Muscle of leg (tissue), 11 donors: ENCODE measurements around the gene CD3D. TPM values are rescaled to one million over a fixed set of nuclear protein-coding genes. Genes with fewer than 3 reads are reported as not detected.

Experiments
- DNase-seq: peaks from one replicate; pipeline ENCODE4 v3.0.0; 2013
- H3K27ac ChIP-seq: one replicate; pipeline ENCODE4 v1.5.1; 2013; ENCODE audit warnings: mild to moderate bottlenecking, low read length, control low read depth
- H3K27me3 ChIP-seq: one replicate; pipeline ENCODE4 v1.6.1; 2013; ENCODE audit warnings: low read length; ENCODE audit not compliant: control insufficient read depth, insufficient read depth
- H3K36me3 ChIP-seq: one replicate; pipeline ENCODE4 v1.6.1; 2013; ENCODE audit warnings: low read length; ENCODE audit not compliant: control insufficient read depth, insufficient read depth
- H3K4me1 ChIP-seq: one replicate; pipeline ENCODE4 v1.6.1; 2013; ENCODE audit warnings: low read length; ENCODE audit not compliant: control insufficient read depth, insufficient read depth
- H3K4me3 ChIP-seq: one replicate; pipeline ENCODE4 v1.5.1; 2013; ENCODE audit warnings: low read length, control low read depth
- H3K9me3 ChIP-seq: replicated peaks from 2 replicates; pipeline ENCODE4 v1.6.1; 2013; ENCODE audit warnings: low read depth, low read length; ENCODE audit not compliant: control insufficient read depth
- WGBS: methylation state at CpG from one replicate; pipeline ENCODE4 v1.1.5; 2013; ENCODE audit warnings: missing lambda C conversion rate; ENCODE audit not compliant: insufficient coverage; 5-methylcytosine and 5-hydroxymethylcytosine counted together
- polyA plus RNA-seq, 8 donors: library from polyadenylated mRNA; unstranded; fragments of 120-200 nt; gene quantifications; one replicate each; pipeline versions ENCODE4 v1.2.1 to v1.2.3, GENCODE V29; 2013; ENCODE audit warnings: inconsistent platforms in 1 of 8, low replicate concordance in 1 of 8; ENCODE audit not compliant: insufficient read length in 8 of 8, insufficient read depth in 1 of 8
- total RNA-seq: library from RNA; stranded (reverse); fragments of 120-200 nt; gene quantifications from one replicate; pipeline ENCODE4 v1.2.4, GENCODE V29; 2013

CD3D gene
- total and polyA plus RNA-seq, 9 donors, result 0.18 to 0.74 (median 0.29) TPM; not detected in 4

GRCh38 chr11:118341261-118341660 lies 1.2 kb downstream of the CD3D start:
- DNase-seq, result no peak
- Histone ChIP-seq H3K36me3 (no peaks in the 10 kb centered on the region), H3K4me1 (peaks cover 2% of the 10 kb centered on the region), H3K4me3 (no peak overlapping the region), H3K9me3 (no peaks in the 10 kb centered on the region), H3K27me3 (peaks cover 8% of the 10 kb centered on the region), H3K27ac (no peak overlapping the region)
- WGBS, result 85% methylated on average over 3 of the region's 3 CpGs

DNA sequence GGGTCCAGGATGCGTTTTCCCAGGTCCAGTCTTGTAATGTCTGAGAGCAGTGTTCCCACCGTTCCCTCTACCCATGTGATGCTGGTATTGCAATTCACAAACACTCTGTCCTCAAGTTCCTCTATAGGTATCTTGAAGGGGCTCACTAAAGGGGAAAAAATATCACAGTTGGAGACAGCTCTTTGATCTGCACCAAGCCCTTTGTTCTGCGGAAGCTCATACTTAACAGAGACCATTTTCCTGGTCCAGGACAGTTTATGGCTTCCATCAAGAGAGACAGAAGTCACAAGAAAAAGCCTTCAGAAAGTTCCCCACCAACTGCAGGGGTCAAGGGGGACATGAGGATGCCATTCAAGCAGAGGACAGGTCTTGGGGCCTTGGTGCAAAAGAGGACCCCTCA lies 2.1 kb downstream of the CD3D start:
- WGBS, result no CpG with 5 or more reads among the region's 3 CpGs
- Histone ChIP-seq H3K9me3 (no peaks in the 10 kb centered on the region), H3K27ac (no peak overlapping the region), H3K4me1 (peaks cover 2% of the 10 kb centered on the region), H3K36me3 (no peaks in the 10 kb centered on the region), H3K4me3 (no peak overlapping the region), H3K27me3 (peaks cover 8% of the 10 kb centered on the region)
- no peak for DNase-seq

GRCh38 chr11:118339281-118339961 lies 3.1 kb downstream of the CD3D start:
- peaks cover 2% of the 10 kb centered on the region for H3K4me1 ChIP-seq
- WGBS, result 52% methylated on average over 4 of the region's 5 CpGs
- peaks cover 8% of the 10 kb centered on the region for H3K27me3 ChIP-seq
- H3K9me3 ChIP-seq, result no peaks in the 10 kb centered on the region
- H3K4me3 ChIP-seq, result no peak overlapping the region
- no peaks in the 10 kb centered on the region for H3K36me3 ChIP-seq
- no peak for DNase-seq
- no peak overlapping the region for H3K27ac ChIP-seq

DNA sequence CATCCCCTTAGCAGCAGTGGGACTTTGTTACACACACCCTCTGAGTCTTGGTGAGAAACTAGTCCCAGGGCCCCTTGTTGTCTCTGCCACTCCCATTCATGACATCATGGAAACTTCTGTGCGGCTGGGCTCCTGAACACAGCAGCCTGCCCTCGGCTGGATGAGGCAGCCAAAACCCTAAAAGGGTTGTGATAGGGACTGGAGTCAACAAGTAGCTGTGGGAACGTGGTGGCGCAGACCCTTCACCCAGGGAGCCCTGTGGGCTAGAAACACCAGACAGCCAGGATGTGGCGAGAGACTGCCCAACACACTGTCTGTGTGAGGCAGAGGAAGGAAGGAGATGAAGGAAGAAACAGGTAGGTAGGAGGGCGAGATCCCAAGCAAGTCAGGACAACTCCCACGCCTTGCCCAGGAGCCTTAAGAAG lies 3.9 kb downstream of the CD3D start:
- Histone ChIP-seq H3K27me3 (peaks cover 8% of the 10 kb centered on the region), H3K36me3 (no peaks in the 10 kb centered on the region), H3K9me3 (no peaks in the 10 kb centered on the region), H3K4me3 (no peak overlapping the region), H3K27ac (no peak overlapping the region), H3K4me1 (peaks cover 2% of the 10 kb centered on the region)
- peak; percentile 25 for DNase-seq
- 73% methylated on average over 5 of the region's 7 CpGs for WGBS

- no peak for DNase-seq
- no peaks in the 10 kb centered on the region for H3K36me3 ChIP-seq
- peaks cover 2% of the 10 kb centered on the region for H3K4me1 ChIP-seq
- H3K9me3 ChIP-seq, result no peaks in the 10 kb centered on the region
- peaks cover 5% of the 10 kb centered on the region for H3K27me3 ChIP-seq
- H3K27ac ChIP-seq, result no peak overlapping the region
- no CpG with 5 or more reads among the region's 1 CpG for WGBS
- no peak overlapping the region for H3K4me3 ChIP-seq
Observed at GRCh38 chr11:118334745-118335144, 7.8 kb downstream of the CD3D start.

- Histone ChIP-seq H3K4me1 (no peaks in the 10 kb centered on the region), H3K9me3 (no peaks in the 10 kb centered on the region), H3K36me3 (no peaks in the 10 kb centered on the region), H3K27ac (no peak overlapping the region), H3K4me3 (no peak overlapping the region), H3K27me3 (peaks cover 3% of the 10 kb centered on the region)
- DNase-seq, result no peak
Observed at GRCh38 chr11:118328745-118329144, 13.8 kb downstream of the CD3D start.

- no peak for DNase-seq
- no peaks in the 10 kb centered on the region for H3K9me3 ChIP-seq
- H3K27ac ChIP-seq, result no peak overlapping the region
- H3K4me3 ChIP-seq, result no peak overlapping the region
- H3K27me3 ChIP-seq, result peaks cover 3% of the 10 kb centered on the region
- no peaks in the 10 kb centered on the region for H3K36me3 ChIP-seq
- H3K4me1 ChIP-seq, result no peaks in the 10 kb centered on the region
Observed at GRCh38 chr11:118325283-118325682, 17.2 kb downstream of the CD3D start.

GRCh38 chr11:118322721-118323120 lies 19.8 kb downstream of the CD3D start:
- DNase-seq, result no peak
- Histone ChIP-seq H3K4me1 (no peaks in the 10 kb centered on the region), H3K9me3 (no peaks in the 10 kb centered on the region), H3K27ac (no peak overlapping the region), H3K4me3 (no peak overlapping the region), H3K27me3 (no peaks in the 10 kb centered on the region), H3K36me3 (no peaks in the 10 kb centered on the region)
- WGBS, result 93% methylated on average over 18 of the region's 19 CpGs

DNA sequence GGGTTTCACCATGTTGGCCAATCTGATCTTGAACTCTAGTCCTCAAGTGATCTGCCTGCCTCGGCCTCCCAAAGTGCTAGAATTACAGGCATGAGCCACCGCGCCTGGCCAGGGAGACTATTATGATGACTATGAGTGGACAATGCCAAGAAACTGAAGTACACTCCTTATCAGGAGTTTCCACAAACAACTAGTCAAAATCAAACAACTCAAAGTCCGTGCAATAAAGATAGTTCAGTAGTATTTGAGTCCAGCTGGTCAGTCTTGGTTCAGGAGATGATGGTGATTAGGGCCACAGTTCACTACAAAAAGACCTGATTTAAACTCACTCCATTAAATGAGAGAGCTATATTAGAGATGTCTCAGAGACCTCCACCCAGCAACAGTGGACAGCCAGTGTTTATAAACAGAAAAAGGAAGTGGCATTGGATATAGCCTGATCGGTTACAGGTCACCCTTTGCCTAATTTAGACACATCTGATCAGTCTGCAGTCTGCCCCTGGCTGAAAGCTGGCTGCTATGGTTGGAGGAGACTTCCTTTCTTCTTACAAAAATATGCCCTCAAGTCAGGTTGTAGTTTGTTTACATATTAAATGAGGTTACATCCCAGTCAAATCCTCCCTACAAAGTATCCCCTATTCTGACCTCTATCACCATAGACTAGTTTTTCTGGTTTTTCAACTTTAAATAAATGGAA lies 21.0 kb downstream of the CD3D start:
- no peak overlapping the region for H3K4me3 ChIP-seq
- peaks cover 1% of the 10 kb centered on the region for H3K27me3 ChIP-seq
- H3K9me3 ChIP-seq, result no peaks in the 10 kb centered on the region
- H3K4me1 ChIP-seq, result peaks cover 6% of the 10 kb centered on the region
- no CpG with 5 or more reads among the region's 5 CpGs for WGBS
- no peak overlapping the region for H3K27ac ChIP-seq
- H3K36me3 ChIP-seq, result no peaks in the 10 kb centered on the region
- no peak for DNase-seq

DNA sequence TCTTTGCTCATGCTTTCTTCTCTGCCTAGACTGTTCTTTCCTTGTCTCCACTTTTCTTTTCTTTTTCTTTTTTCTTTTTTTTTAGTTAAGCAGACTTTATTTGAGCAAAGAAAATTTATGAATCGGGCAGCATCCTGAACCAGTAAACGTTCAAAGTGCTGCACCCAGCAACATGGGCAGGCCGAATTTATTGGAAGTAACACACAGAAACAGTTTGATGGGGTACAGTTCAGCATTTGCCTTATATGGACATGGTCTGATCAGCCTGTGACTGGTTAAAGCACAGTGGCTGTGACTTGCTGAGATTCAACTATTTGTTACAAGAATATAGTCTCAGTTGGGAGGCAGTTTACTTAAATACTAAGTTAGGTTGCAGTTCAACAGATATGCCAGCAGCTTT lies 22.0 kb downstream of the CD3D start:
- Histone ChIP-seq H3K4me1 (peaks cover 14% of the 10 kb centered on the region), H3K9me3 (no peaks in the 10 kb centered on the region), H3K4me3 (no peak overlapping the region), H3K27me3 (peaks cover 2% of the 10 kb centered on the region), H3K27ac (no peak overlapping the region), H3K36me3 (no peaks in the 10 kb centered on the region)
- WGBS, result 88% methylated on average over 3 of the region's 3 CpGs
- DNase-seq, result no peak
